OCI-LY3 (cell line): ENCODE data around the gene GFRA1.

Experiments
- H2AFZ ChIP-seq: fragments of 200-600, 300-600 bp; shearing (Covaris generic); 2 replicates; pipeline ENCODE4 v1.6.0; 2014; ENCODE audit warnings: antibody characterized with exemption, low read depth, low read length
- H3K27ac ChIP-seq: fragments of 200-600, 300-600 bp; sonication (generic); 2 replicates; pipeline ENCODE4 v1.5.1; 2014; ENCODE audit warnings: mild to moderate bottlenecking, low read length, moderate library complexity, mixed read lengths
- H3K27me3 ChIP-seq: fragments of 200-600, 300-600 bp; sonication (generic); 2 replicates; pipeline ENCODE4 v1.6.1; 2014; ENCODE audit warnings: low read depth, low read length, mixed read lengths
- H3K36me3 ChIP-seq: fragments of 200-600, 300-600 bp; sonication (generic); replicated peaks from 2 replicates; pipeline ENCODE3; 2014; ENCODE audit warnings: low read depth, low read length, mixed read lengths
- H3K4me1 ChIP-seq: fragments of 300-600, 200-600 bp; sonication (generic); 2 replicates; pipeline ENCODE4 v1.6.1; 2014; ENCODE audit warnings: low read length, mixed read lengths
- H3K4me2 ChIP-seq: fragments of 200-600, 300-600 bp; sonication (generic); 2 replicates; pipeline ENCODE4 v1.6.1; 2014; ENCODE audit warnings: low read length, mixed read lengths
- H3K4me3 ChIP-seq: fragments of 300-600, 200-600 bp; sonication (generic); 2 replicates; pipeline ENCODE4 v1.5.1; 2014; ENCODE audit warnings: antibody characterized with exemption, mild to moderate bottlenecking, low read length, moderate library complexity
- H3K79me2 ChIP-seq: fragments of 300-600, 200-600 bp; shearing (Covaris generic); 2 replicates; pipeline ENCODE4 v1.6.1; 2014; ENCODE audit warnings: mild to moderate bottlenecking, low read length, mixed read lengths
- H3K9ac ChIP-seq: fragments of 300-600, 200-600 bp; shearing (Covaris generic); 2 replicates; pipeline ENCODE4 v1.6.0; 2014; ENCODE audit warnings: mild to moderate bottlenecking, low read length, moderate library complexity
- H3K9me3 ChIP-seq: fragments of 200-600, 300-600 bp; shearing (Covaris generic); 2 replicates; pipeline ENCODE4 v1.6.1; 2014; ENCODE audit warnings: low read length, mixed read lengths; ENCODE audit not compliant: insufficient read depth
- H4K20me1 ChIP-seq: fragments of 200-600, 300-600 bp; sonication (generic); 2 replicates; pipeline ENCODE4 v1.6.1; 2016; ENCODE audit warnings: low read length, mixed read lengths; ENCODE audit not compliant: insufficient read depth
- EZH2phosphoT487 ChIP-seq: fragments of 200-600 bp; shearing (Covaris generic); IDR thresholded peaks from 2 replicates; pipeline ENCODE4 v1.6.1; 2018; ENCODE audit warnings: antibody characterized with exemption, mixed run types, low read depth
- TF ChIP-seq, protein P1 (sequence below): fragments of 200-600, 300-600 bp; sonication (generic); IDR thresholded peaks from 2 replicates; pipeline ENCODE4 v1.5.1; 2014; ENCODE audit warnings: antibody characterized with exemption, low read length, low read depth

Gene GFRA1

DNA sequence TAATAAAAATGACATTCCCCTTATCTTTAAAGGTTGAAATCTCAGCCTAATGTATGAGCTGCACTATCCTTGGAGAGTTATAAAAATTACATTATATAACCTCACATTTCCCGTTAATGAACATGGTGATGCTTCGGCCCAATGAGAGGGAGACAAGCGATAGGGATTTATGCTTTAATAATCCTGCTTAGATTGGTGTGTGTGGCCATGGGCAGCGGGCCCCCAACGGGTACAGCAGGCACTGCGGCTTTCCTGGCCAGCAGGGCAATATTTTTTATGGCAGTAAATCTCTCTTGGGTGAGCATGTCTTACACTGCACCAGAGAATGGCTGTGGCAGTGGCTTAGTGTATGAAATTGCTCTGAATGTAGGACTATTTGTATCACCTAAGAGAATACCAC is 246.3 kb downstream of the GFRA1 start:
- Histone ChIP-seq H4K20me1 (no peaks in the 10 kb centered on the region), H3K36me3 (no peaks in the 10 kb centered on the region), H3K4me2 (no peak overlapping the region), H3K4me1 (no peaks in the 10 kb centered on the region), H3K4me3 (no peak overlapping the region), H3K27ac (no peak overlapping the region), H3K9ac (no peak overlapping the region), H3K9me3 (no peaks in the 10 kb centered on the region), H3K79me2 (no peaks in the 10 kb centered on the region), H3K27me3 (no peaks in the 10 kb centered on the region), H2AFZ (no peak overlapping the region)
- TF ChIP-seq, protein P1, sequence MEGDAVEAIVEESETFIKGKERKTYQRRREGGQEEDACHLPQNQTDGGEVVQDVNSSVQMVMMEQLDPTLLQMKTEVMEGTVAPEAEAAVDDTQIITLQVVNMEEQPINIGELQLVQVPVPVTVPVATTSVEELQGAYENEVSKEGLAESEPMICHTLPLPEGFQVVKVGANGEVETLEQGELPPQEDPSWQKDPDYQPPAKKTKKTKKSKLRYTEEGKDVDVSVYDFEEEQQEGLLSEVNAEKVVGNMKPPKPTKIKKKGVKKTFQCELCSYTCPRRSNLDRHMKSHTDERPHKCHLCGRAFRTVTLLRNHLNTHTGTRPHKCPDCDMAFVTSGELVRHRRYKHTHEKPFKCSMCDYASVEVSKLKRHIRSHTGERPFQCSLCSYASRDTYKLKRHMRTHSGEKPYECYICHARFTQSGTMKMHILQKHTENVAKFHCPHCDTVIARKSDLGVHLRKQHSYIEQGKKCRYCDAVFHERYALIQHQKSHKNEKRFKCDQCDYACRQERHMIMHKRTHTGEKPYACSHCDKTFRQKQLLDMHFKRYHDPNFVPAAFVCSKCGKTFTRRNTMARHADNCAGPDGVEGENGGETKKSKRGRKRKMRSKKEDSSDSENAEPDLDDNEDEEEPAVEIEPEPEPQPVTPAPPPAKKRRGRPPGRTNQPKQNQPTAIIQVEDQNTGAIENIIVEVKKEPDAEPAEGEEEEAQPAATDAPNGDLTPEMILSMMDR = no peak
- no peak for TF ChIP-seq EZH2phosphoT487

DNA sequence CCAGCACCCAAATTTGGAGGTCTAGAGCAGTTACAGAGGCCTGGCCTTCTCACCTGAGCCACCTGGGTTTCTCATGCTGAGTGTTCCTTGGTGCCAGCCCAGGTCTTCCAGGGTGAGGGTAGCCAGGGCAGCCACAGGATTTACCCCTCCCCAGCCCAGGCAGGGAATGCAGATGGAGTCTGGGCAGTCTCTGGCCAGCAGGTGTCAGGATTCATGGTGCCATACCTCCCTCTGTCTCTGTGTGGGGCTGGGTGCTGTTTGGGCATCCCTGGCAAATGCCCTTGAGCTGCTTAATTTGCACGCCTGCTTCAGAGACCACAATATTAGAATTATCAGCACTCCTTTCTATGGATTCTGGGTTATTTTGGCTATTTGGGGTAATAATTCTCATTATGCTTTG is 246.7 kb downstream of the GFRA1 start:
- Histone ChIP-seq H3K9ac (no peak overlapping the region), H3K4me2 (no peak overlapping the region), H3K4me1 (no peaks in the 10 kb centered on the region), H3K9me3 (no peaks in the 10 kb centered on the region), H3K27ac (no peak overlapping the region), H3K36me3 (no peaks in the 10 kb centered on the region), H3K4me3 (no peak overlapping the region), H3K27me3 (no peaks in the 10 kb centered on the region), H4K20me1 (no peaks in the 10 kb centered on the region), H2AFZ (no peak overlapping the region), H3K79me2 (no peaks in the 10 kb centered on the region)
- no peak for TF ChIP-seq EZH2phosphoT487
- TF ChIP-seq, protein P1 = no peak

DNA sequence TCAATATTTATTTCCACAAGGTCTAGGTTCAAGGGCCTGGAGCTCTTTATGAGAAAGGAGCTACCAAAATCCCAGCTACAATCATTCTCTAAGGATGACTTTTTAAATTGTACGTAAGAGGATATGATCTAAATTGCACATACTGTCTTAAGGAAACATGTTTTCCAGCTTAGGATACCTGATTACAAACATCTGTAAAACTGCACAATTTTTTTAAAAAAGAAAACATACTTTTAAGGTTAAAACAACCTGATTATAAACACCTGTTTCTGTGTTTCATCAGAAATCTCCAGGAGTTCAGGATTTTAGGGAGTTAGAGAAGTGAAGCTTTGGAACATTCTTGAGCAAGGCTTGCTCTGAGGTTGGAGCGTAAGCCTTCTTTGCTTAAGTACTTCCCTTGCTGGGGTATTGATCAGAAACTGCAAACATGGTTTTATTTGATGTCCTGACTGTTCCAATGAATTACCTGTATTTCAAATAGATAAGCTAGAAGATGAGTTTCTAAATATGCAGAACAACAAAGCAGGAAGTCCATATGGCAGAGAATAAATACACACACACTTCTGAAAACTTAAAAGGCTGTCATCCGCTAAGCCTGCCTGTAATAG is 248.6 kb downstream of the GFRA1 start:
- H3K36me3 ChIP-seq = no peaks in the 10 kb centered on the region
- H3K4me2 ChIP-seq = no peak overlapping the region
- TF ChIP-seq EZH2phosphoT487 = no peak
- H2AFZ ChIP-seq = no peak overlapping the region
- H3K27ac ChIP-seq = no peak overlapping the region
- H3K4me1 ChIP-seq = no peaks in the 10 kb centered on the region
- H3K9ac ChIP-seq = no peak overlapping the region
- no peaks in the 10 kb centered on the region for H3K79me2 ChIP-seq
- H3K9me3 ChIP-seq = no peaks in the 10 kb centered on the region
- no peaks in the 10 kb centered on the region for H3K27me3 ChIP-seq
- no peaks in the 10 kb centered on the region for H4K20me1 ChIP-seq
- H3K4me3 ChIP-seq = no peak overlapping the region

DNA sequence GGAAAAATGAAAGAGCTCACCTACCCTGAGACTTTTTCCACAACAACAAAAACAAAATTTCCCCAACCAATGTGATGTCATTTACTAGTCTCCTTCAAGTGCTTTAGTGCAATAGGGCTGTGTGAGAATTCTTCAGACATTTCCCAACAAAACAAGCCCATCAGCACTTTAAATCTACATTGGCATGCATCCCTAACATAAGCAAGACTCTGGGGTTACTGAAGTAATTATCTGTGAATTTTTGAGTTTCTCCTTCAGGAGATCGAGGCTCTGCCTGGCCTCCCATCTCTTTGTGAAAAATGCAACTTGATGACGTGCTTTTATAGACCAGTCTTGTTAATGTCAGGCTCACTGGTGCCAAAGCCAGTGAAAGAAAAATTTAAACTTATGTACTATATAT is 255.6 kb downstream of the GFRA1 start:
- H3K27ac ChIP-seq = no peak overlapping the region
- H2AFZ ChIP-seq = no peak overlapping the region
- H3K9me3 ChIP-seq = no peaks in the 10 kb centered on the region
- no peaks in the 10 kb centered on the region for H3K27me3 ChIP-seq
- no peak overlapping the region for H3K4me3 ChIP-seq
- TF ChIP-seq, protein P1 = no peak
- no peak for TF ChIP-seq EZH2phosphoT487
- H3K36me3 ChIP-seq = no peaks in the 10 kb centered on the region
- no peaks in the 10 kb centered on the region for H4K20me1 ChIP-seq
- H3K9ac ChIP-seq = no peak overlapping the region
- H3K79me2 ChIP-seq = no peaks in the 10 kb centered on the region
- H3K4me2 ChIP-seq = no peak overlapping the region
- H3K4me1 ChIP-seq = no peaks in the 10 kb centered on the region
